Astrocyte of the spinal cord (primary cell): ENCODE data around the gene CNGA2.

Experiments used
- DNase-seq: peaks from one replicate; pipeline ENCODE4 v3.0.0; 2011; ENCODE audit warnings: low read depth, low spot score
- H3K4me3 ChIP-seq: 2 replicates; pipeline ENCODE4 v1.5.1; 2011; ENCODE audit warnings: low read depth, mild to moderate bottlenecking, low read length, moderate library complexity
- CTCF ChIP-seq: IDR thresholded peaks from 2 replicates; pipeline ENCODE4 v1.5.1; 2012; ENCODE audit warnings: low read depth, mild to moderate bottlenecking, low read length, inconsistent platforms
- in situ Hi-C: cut with HindIII; loops from 2 replicates; pipeline ENCODE4 v1.10.0; 2017; ENCODE audit warnings: low sequenced_read_pairs

The CNGA2 gene

DNA sequence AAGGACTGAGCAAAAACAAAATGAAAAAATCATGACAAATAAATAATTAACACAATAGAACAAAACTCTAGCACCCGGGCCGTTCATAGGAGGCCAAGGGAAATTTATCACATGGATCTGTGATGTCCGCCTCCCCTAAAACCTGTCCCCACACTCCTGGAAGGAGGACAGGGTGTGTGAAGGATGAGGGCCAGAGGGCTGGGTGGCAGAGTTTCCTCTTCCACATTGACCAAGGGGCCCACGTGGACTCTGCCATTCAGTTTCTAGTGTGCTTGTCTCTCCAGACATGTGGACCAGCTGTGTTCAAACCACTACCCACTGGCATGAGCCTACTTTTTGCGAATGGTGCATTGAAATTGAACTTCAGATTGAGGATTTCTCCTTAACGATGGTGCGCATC, 33.0 kb upstream of the CNGA2 start:
- DNase-seq: no peak
- in situ Hi-C loops: no loop called here
- no peak for TF ChIP-seq CTCF
- H3K4me3 ChIP-seq: no peak overlapping the region

GRCh38 chrX:151702026-151702714, 32.4 kb upstream of the CNGA2 start:
- H3K4me3 ChIP-seq: no peak overlapping the region
- TF ChIP-seq CTCF: no peak
- no peak for DNase-seq
- in situ Hi-C loops: no loop called here

GRCh38 chrX:151702741-151703340, 31.7 kb upstream of the CNGA2 start:
- TF ChIP-seq CTCF: no peak
- H3K4me3 ChIP-seq: no peak overlapping the region
- in situ Hi-C loops: no loop called here
- no peak for DNase-seq

DNA sequence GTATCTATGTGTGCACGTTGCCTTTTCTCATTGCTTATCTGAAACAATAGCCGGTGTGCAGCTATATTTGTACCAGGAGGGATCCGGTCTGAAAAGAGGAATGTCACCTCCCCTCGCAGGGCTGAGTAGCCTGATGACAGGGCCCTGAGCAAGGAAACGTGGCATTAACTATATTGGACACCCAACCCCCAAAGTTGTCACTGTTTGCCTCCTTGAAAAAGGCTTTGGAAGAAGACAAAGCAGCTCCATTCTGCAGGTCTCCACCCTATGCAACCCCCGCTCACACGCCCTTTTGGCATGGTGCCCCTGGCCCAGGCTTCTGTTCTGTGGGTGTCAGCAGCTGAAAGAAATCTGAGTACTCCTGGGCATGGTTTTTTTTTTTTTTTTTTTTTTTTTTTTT, 31.1 kb upstream of the CNGA2 start:
- TF ChIP-seq CTCF: no peak
- in situ Hi-C loops: no loop called here
- no peak overlapping the region for H3K4me3 ChIP-seq
- DNase-seq: no peak

- TF ChIP-seq CTCF: no peak
- in situ Hi-C loops: no loop called here
- H3K4me3 ChIP-seq: no peak overlapping the region
- no peak for DNase-seq
Measured at GRCh38 chrX:151704041-151704663, 30.4 kb upstream of the CNGA2 start.

DNA sequence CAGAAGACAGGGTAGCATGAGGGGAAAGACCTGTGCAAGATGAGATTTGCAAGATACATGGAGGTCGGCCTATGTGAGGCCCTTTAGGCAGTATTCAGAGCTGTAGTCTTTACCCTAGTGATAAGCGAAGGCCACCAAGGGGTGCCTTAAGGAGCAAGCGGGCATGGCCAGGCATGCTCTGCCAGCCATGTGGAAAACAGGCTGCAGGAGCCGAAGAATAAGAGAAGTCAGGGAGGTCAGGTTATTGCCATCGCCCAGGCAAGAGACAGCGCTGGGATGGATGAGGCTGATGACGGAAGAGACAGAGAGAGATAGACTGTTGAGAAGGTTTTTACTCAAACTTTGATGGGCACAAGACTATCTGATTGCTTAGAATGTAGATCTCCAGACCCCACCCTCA, 25.7 kb upstream of the CNGA2 start:
- H3K4me3 ChIP-seq: no peak overlapping the region
- no peak for DNase-seq
- in situ Hi-C loops: no loop called here
- TF ChIP-seq CTCF: no peak
